Dedifferentiated amniotic fluid mesenchymal stem cell (primary cell): Measurements from ENCODE around the gene AACS.
"Not testable (repeated sequence)": the region's sequence is repeated elsewhere in the genome, so short reads cannot be mapped to it uniquely, and the experiment has no call there.

ENCODE experiments used
- DNase-seq: peaks from one replicate; pipeline ENCODE4 v3.0.0-alpha.2; 2016; ENCODE audit errors: extremely low spot score

AACS gene

GRCh38 chr12:125124320-125124966 lies 59.2 kb downstream of the AACS start:
- DNase-seq = no peak

- no peak for DNase-seq
Observed at GRCh38 chr12:125125271-125125670, 60.0 kb downstream of the AACS start.

- DNase-seq = no peak
Observed at GRCh38 chr12:125128439-125129178, 63.4 kb downstream of the AACS start.

DNA sequence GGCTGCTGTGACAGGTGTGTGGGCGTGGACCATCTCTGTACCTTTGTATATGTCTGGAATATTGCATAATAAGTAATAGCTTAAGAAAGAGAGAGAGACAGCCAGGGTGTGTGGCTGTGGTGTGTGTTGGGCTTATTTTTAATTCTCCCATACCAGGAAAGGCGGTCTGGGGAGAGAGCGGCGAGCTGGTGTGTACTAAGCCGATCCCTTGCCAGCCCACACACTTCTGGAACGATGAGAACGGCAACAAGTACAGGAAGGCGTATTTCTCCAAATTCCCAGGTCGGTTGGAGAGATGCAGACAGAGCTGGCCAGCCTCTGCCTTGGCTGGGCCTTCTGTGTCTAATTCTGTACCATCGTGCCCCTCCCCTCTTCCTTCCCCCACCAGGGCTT lies 63.9 kb downstream of the AACS start:
- no peak for DNase-seq

GRCh38 chr12:125129591-125130255 lies 64.5 kb downstream of the AACS start:
- no peak for DNase-seq

- no peak for DNase-seq
Observed at GRCh38 chr12:125131958-125132357, 66.7 kb downstream of the AACS start.

- no peak for DNase-seq
Observed at GRCh38 chr12:125132698-125133400, 67.6 kb downstream of the AACS start.

GRCh38 chr12:125133616-125134015 lies 68.4 kb downstream of the AACS start:
- DNase-seq = no peak

DNA sequence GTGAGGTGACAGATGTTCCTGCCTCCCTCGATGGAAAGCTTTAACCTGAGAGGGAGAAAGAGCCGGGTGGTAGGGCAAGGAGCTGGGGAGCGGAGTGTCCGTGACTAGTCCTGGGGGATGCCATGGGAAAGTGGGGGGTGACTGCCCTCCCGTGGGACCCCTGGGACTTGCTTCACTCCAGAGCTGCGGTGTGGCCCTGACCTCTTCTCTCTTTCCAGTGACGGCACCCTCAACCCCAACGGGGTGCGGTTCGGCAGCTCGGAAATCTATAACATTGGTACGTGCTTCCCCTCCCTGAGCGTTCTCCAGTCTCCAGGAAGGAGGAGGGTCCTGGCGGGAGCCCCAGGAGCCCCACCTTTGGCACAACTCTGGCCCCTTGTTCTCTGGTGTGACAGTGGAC lies 69.3 kb downstream of the AACS start:
- DNase-seq = no peak

DNA sequence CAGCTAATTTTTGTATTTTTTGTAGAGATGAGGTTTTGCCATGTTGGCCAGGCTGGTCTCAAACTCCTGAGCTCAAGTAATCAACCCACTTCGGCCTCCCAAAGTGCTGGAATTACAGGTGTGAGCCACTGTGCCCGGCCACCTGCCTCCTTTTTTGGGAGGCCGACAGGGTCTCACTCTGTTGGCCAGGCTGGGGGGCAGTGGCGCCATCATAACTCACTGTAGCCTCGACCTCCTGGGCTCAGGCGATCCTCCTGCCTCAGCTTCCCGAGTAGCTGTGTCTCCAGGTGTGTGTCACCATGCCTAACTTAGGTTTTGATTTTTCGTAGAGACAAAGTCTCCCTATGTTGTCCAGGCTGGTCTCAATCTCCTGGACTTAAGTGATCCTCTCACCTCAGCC lies 70.7 kb downstream of the AACS start:
- no peak for DNase-seq

GRCh38 chr12:125136702-125137101 lies 71.5 kb downstream of the AACS start:
- no peak for DNase-seq

- DNase-seq = no peak
Observed at GRCh38 chr12:125137766-125138344, 72.6 kb downstream of the AACS start.

- DNase-seq = no peak
Observed at GRCh38 chr12:125140279-125141209, 75.3 kb downstream of the AACS start.

- DNase-seq = not testable (repeated sequence)
Observed at GRCh38 chr12:125141210-125141573, 76.0 kb downstream of the AACS start.

- DNase-seq = no peak
Observed at GRCh38 chr12:125142601-125143000, 77.4 kb downstream of the AACS start.

- DNase-seq = no peak
Observed at GRCh38 chr12:125143491-125143890, 78.3 kb downstream of the AACS start.

DNA sequence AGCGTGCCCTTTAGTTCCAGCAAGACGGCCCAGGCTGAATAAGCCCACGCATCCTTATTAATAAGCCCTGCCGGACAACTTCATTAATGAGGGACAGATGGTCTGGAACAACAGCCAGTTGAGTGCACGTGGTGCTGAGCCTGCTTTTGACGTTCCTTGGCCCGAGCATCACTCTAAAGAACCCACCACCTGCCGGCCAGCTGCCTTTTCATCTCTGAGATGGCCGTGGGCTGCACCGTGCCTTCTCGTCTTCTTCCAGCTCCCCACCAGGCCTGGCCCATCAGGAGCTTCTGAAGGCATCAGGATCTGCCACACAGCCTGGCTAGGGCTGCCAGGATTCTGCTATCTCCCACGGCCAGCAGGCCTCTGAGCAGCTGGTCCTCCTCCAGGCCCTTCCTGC lies 80.0 kb downstream of the AACS start:
- no peak for DNase-seq

GRCh38 chr12:125148316-125148715 lies 83.1 kb downstream of the AACS start:
- DNase-seq = no peak

- DNase-seq = no peak
Observed at GRCh38 chr12:125149160-125150108, 84.2 kb downstream of the AACS start.

GRCh38 chr12:125151284-125151683 lies 86.0 kb downstream of the AACS start:
- DNase-seq = no peak
